ENCODE results near the gene TRIM27.

GRCh38 chr6:28910901-28911690 lies 12.7 kb downstream of the TRIM27 start:
- no peak for TF ChIP-seq YY1 (IDR thresholded peaks at IDR 0.05)
- TF ChIP-seq CTCF (IDR thresholded peaks at IDR 0.05; ENCODE audit: low read depth, low read length, missing input control) = no peak
- TF ChIP-seq HNF4G (IDR thresholded peaks at IDR 0.05) = no peak
